Esophagus squamous epithelium (tissue), 5 donors: ENCODE results near the gene AVL9. TPM values are rescaled to one million over a fixed set of nuclear protein-coding genes. Genes with fewer than 3 reads are reported as not detected.

ENCODE experiments used
- DNase-seq: peaks from one replicate; lab custom pipeline; 2025; lab: John Stamatoyannopoulos, UW
- H3K27ac ChIP-seq, 4 donors: fragments of 200-600 bp; sonication (generic); one replicate each; pipeline ENCODE4 v1.5.1; 2016 to 2019; ENCODE audit warnings: mild to moderate bottlenecking in 1 of 4
- H3K27me3 ChIP-seq, 4 donors: fragments of 200-600 bp; sonication (generic); 1 replicate in 3 of 4; 2 replicates in 1 of 4; pipeline versions ENCODE4 v1.5.1 to v1.6.0; 2017 to 2021; ENCODE audit warnings: antibody characterized with exemption in 1 of 4
- H3K36me3 ChIP-seq, 3 donors: fragments of 200-600 bp; sonication (generic); one replicate each; pipeline ENCODE4 v1.5.1; 2016 to 2019
- H3K4me1 ChIP-seq, 3 donors: fragments of 200-600 bp; sonication (generic); one replicate each; pipeline ENCODE4 v1.5.1; 2017 to 2019
- H3K4me3 ChIP-seq, 4 donors: fragments of 200-600 bp; sonication (generic); 1 replicate in 3 of 4; 2 replicates in 1 of 4; pipeline ENCODE4 v1.5.1; 2016 to 2019; ENCODE audit warnings: mild to moderate bottlenecking in 2 of 4, moderate library complexity in 1 of 4
- H3K9me3 ChIP-seq, 3 donors: fragments of 200-600 bp; sonication (generic); one replicate each; pipeline ENCODE4 v1.5.1; 2016 to 2019
- CTCF ChIP-seq, 6 experiments: fragments of 450-650 bp in 4 of 6; fragments of 200-600 bp in 2 of 6; sonication (generic) in 2 of 6; IDR thresholded peaks; one replicate each; pipeline ENCODE4 v1.5.1; 2016 to 2019; ENCODE audit warnings: antibody characterized with exemption in 6 of 6, mild to moderate bottlenecking in 4 of 6, moderate library complexity in 4 of 6
- POLR2A ChIP-seq, 4 donors: fragments of 450-650 bp; IDR thresholded peaks; one replicate each; pipeline ENCODE4 v1.6.1; 2017; ENCODE audit warnings: antibody characterized with exemption in 4 of 4, mild to moderate bottlenecking in 4 of 4, moderate library complexity in 3 of 4
- WGBS, 2 donors: methylation state at CpG; one replicate each; pipeline ENCODE4 v1.1.5; 2018; 5-methylcytosine and 5-hydroxymethylcytosine counted together
- intact Hi-C: fragments of 100-400 bp; cut with DNase I; formaldehyde crosslinking; loops from one replicate; pipeline ENCODE4 v1.15.0; 2022
- total RNA-seq, 4 donors: library from RNA; depleted of rRNA; stranded (reverse); fragments of >200 nt; gene quantifications; one replicate each; pipeline ENCODE4 v1.1.0, GENCODE V29; 2016
- donor health status: DM: yes; HTN: yes; CAD: no.

AVL9 gene
- total RNA-seq, 4 donors from 2014 or later = 15.7 to 26.1 (median 21.6) TPM

GRCh38 chr7:32579776-32580175, 84.5 kb downstream of the AVL9 start:
- Histone ChIP-seq H3K36me3 (peaks cover 9 to 96% (median 23%) of the 10 kb centered on the region in 3 donors), H3K4me1 (no peaks in the 10 kb centered on the region)
- intact Hi-C loops = no loop called here

DNA sequence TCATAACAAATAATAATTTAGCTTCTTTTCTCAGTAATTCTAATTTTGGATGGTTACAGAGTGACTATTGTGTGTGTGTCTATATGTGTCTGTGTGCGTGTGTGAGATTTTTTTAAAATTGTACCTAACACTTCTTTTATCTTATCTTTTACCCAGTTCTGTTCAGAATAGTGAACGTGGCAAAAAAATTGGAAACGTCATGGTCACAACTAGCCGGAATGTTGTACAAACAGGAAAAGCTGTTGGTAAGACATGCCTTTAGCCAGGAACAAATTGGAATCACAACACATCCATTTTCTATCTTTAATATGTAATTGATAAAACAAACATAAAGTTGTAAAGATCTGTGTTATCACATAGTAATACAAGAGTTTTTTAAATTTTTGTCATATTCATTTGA, 85.4 kb downstream of the AVL9 start:
- 89 to 92% methylated on average over 4 of the region's 4 CpGs for WGBS, 2 donors
- H3K9me3 ChIP-seq = no peaks in the 10 kb centered on the region
- no peaks in the 10 kb centered on the region for H3K27me3 ChIP-seq
- no peaks in the 10 kb centered on the region for H3K4me1 ChIP-seq
- H3K4me3 ChIP-seq = no peak overlapping the region
- TF ChIP-seq POLR2A (IDR thresholded peaks at IDR 0.05) = no peak
- TF ChIP-seq CTCF (IDR thresholded peaks at IDR 0.05) = no peak
- no peak overlapping the region for H3K27ac ChIP-seq
- H3K36me3 ChIP-seq = peaks cover 9 to 96% (median 22%) of the 10 kb centered on the region in 3 donors
- intact Hi-C loops = no loop called here
- no peak for DNase-seq

More at GRCh38 chr7:32579776-32580175, 84.5 kb downstream of the AVL9 start:
- 92 to 93% methylated on average over 2 of the region's 2 CpGs for WGBS, 2 donors
- no peak for DNase-seq
- TF ChIP-seq CTCF (IDR thresholded peaks at IDR 0.05) (no peak), POLR2A (IDR thresholded peaks at IDR 0.05) (no peak)
- Histone ChIP-seq H3K4me3 (no peak overlapping the region), H3K27me3 (no peaks in the 10 kb centered on the region), H3K27ac (peak overlapping the region in 1 of 4 donors; percentile 21), H3K9me3 (no peaks in the 10 kb centered on the region)

- intact Hi-C loops = no loop called here
- peaks cover 6 to 96% (median 17%) of the 10 kb centered on the region in 3 donors for H3K36me3 ChIP-seq
- DNase-seq = no peak
- 93 to 95% methylated on average over 3 of the region's 3 CpGs for WGBS, 2 donors
- TF ChIP-seq CTCF (IDR thresholded peaks at IDR 0.05) (no peak), POLR2A (IDR thresholded peaks at IDR 0.05) (no peak)
- no peak overlapping the region for H3K4me3 ChIP-seq
- no peaks in the 10 kb centered on the region for H3K27me3 ChIP-seq
- no peaks in the 10 kb centered on the region for H3K9me3 ChIP-seq
- peaks cover 0 to 10% (median 3%) of the 10 kb centered on the region in 3 donors for H3K4me1 ChIP-seq
- H3K27ac ChIP-seq = no peak overlapping the region
Observed at GRCh38 chr7:32582036-32582435, 86.7 kb downstream of the AVL9 start.

DNA sequence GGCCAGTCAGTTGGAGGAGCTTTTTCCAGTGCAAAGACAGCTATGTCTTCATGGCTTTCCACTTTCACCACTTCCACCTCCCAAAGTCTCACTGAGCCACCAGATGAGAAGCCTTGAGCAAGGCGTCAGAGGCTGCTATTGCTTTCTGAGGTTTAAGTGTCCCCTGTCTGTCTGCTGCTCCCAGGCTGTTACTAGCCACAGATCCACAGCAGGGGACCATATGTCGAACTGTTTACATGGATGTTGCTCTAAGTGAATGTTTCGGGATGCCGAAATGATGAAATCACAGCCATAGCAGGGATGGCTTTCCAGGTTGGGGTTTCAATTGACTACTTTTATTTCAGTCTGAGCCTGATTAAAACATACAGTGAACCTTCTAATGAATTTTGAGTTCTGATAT, 88.5 kb downstream of the AVL9 start:
- Histone ChIP-seq H3K4me3 (no peak overlapping the region), H3K4me1 (peaks cover 0 to 21% (median 9%) of the 10 kb centered on the region in 3 donors), H3K27ac (no peak overlapping the region), H3K9me3 (no peaks in the 10 kb centered on the region), H3K36me3 (peaks cover 6 to 89% (median 17%) of the 10 kb centered on the region in 3 donors), H3K27me3 (no peaks in the 10 kb centered on the region)
- TF ChIP-seq CTCF (IDR thresholded peaks at IDR 0.05) = no peak
- no peak for TF ChIP-seq POLR2A (IDR thresholded peaks at IDR 0.05)
- WGBS, 2 donors = 87 to 94% methylated on average over 4 of the region's 4 CpGs
- intact Hi-C loops = no loop called here
- no peak for DNase-seq

DNA sequence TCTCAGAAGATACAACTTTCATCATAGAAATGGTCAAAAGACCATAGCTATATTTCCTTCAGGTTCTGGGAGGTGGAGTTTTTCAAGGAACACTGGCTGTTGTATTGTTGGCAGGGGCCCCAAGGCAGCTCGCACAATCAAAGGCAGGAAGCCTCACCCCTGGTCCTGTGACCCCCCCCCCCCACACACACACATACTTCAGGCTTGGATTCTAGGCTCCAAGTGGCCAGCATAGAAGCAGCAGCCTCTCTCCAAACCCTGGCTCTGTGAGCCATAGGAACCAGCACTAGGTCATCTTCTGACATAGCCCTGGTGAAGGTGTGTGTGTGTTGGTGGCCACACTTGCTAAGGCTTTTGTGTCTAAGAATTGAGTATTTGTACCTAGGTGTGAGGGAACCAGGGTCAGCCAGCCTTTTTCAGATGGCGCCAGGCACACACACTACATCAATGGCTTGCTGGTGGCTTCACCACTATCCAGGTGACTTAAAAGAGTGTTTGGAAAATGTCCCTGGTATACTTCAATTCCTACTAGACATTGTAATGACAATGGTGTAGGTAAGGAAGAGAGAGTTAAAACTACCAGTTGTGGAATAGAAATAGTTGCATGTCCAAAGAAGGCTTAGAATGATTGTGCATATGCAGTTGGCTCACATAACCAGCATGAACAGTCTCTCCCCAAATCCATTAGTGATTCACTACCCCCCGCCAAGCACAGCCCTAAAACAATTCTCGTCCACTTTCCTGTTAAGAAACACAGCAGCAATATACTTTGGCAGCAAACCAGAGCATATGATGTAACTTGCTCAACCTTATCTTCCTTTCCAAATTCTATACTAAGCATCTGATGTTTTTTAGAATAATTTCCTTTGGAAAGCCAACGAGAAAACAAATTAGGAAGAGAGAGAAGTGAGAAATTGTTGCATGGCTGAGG, 91.3 kb downstream of the AVL9 start:
- peaks cover 6 to 74% (median 14%) of the 10 kb centered on the region in 3 donors for H3K36me3 ChIP-seq

More for the DNA sequence above, 91.3 kb downstream of the AVL9 start:
- H3K4me1 ChIP-seq = peaks cover 0 to 21% (median 9%) of the 10 kb centered on the region in 3 donors
- 36 to 50% methylated on average over 4 to 5 of the region's 5 CpGs for WGBS, 2 donors
- peak overlapping the region; percentile 20 to 77 (median 50) for H3K27ac ChIP-seq
- no peak for TF ChIP-seq CTCF (IDR thresholded peaks at IDR 0.05)
- TF ChIP-seq POLR2A (IDR thresholded peaks at IDR 0.05) = no peak
- no peaks in the 10 kb centered on the region for H3K9me3 ChIP-seq
- H3K27me3 ChIP-seq = no peaks in the 10 kb centered on the region
- no peak for DNase-seq
- intact Hi-C loops = no loop called here
- no peak overlapping the region for H3K4me3 ChIP-seq
